Activated CD4-positive, alpha-beta memory T cell treated with anti-CD3 and anti-CD28 coated beads, Interleukin-2, amount 10 ng/mL, durations not matched to agents 7 days and 5 days (primary cell): ENCODE measurements around the gene SYNE3. TPM values are rescaled to one million over a fixed set of nuclear protein-coding genes. Genes with fewer than 3 reads are reported as not detected.

Experiments
- CTCF ChIA-PET: fragments of 350-600 bp; sonication (Branson Sonifier 250); formaldehyde crosslinking; loops from one replicate; lab custom pipeline; 2021; ENCODE audit warnings: antibody characterized with exemption, inconsistent platforms; lab: Charles Lee
- POLR2A ChIA-PET: fragments of 350-600 bp; sonication (Branson Sonifier 250); formaldehyde crosslinking; loops from one replicate; lab custom pipeline; 2021; ENCODE audit warnings: antibody characterized with exemption; lab: Charles Lee
- DNase-seq: peaks from one replicate; pipeline ENCODE4 v3.0.0-alpha.2; 2020
- H3K27ac Mint-ChIP-seq: one replicate; pipeline ENCODE4 v1.8.0; 2021; ENCODE audit warnings: mild to moderate bottlenecking, mixed read lengths
- H3K27me3 Mint-ChIP-seq: one replicate; pipeline ENCODE4 v1.8.0; 2021; ENCODE audit warnings: mixed read lengths
- H3K36me3 Mint-ChIP-seq: one replicate; pipeline ENCODE4 v1.8.0; 2021; ENCODE audit warnings: low read depth, mixed read lengths
- H3K4me1 Mint-ChIP-seq: one replicate; pipeline ENCODE4 v1.8.0; 2021; ENCODE audit warnings: mixed read lengths
- H3K4me3 Mint-ChIP-seq: one replicate; pipeline ENCODE4 v1.8.0; 2021; ENCODE audit warnings: mild to moderate bottlenecking, mixed read lengths
- H3K9me3 Mint-ChIP-seq: one replicate; pipeline ENCODE4 v1.8.0; 2021; ENCODE audit warnings: mixed read lengths
- total RNA-seq, 2 experiments: library from RNA; stranded (reverse); gene quantifications; one replicate each; pipeline ENCODE4 v1.2.3, GENCODE V29; 2021

Gene SYNE3
- total RNA-seq, 2 experiments from 2014 or later, result 86.2 to 89.5 TPM

- Mint-ChIP-seq H3K27ac (no peak overlapping the region), H3K4me1 (peaks cover 14% of the 10 kb centered on the region), H3K27me3 (no peaks in the 10 kb centered on the region), H3K4me3 (no peak overlapping the region), H3K9me3 (no peaks in the 10 kb centered on the region), H3K36me3 (peaks cover 72% of the 10 kb centered on the region)
- POLR2A ChIA-PET, result interaction anchor here (1.3 kb wide), 1 partner anchor 24 kb away, joined by 4 read pairs; no protein-coding TSS in a partner anchor
- no peak for DNase-seq
- CTCF ChIA-PET, result no interaction called here
Measured at GRCh38 chr14:95472819-95473251, 43.6 kb downstream of the SYNE3 start.

GRCh38 chr14:95471476-95471875 is 45.0 kb downstream of the SYNE3 start:
- no peak overlapping the region for H3K4me3 Mint-ChIP-seq
- H3K27ac Mint-ChIP-seq, result peak overlapping the region; percentile 23
- DNase-seq, result no peak
- H3K9me3 Mint-ChIP-seq, result no peaks in the 10 kb centered on the region
- peaks cover 11% of the 10 kb centered on the region for H3K4me1 Mint-ChIP-seq
- CTCF ChIA-PET, result no interaction called here
- H3K36me3 Mint-ChIP-seq, result peaks cover 72% of the 10 kb centered on the region
- no peaks in the 10 kb centered on the region for H3K27me3 Mint-ChIP-seq
- POLR2A ChIA-PET, result interaction anchor here (0.7 to 1.5 kb wide), 3 partner anchors 19 to 62 kb away, joined by 3 to 4 read pairs (median 3); no protein-coding TSS in a partner anchor

GRCh38 chr14:95471016-95471415 is 45.4 kb downstream of the SYNE3 start:
- Mint-ChIP-seq H3K27ac (no peak overlapping the region), H3K4me1 (peaks cover 9% of the 10 kb centered on the region), H3K27me3 (no peaks in the 10 kb centered on the region), H3K36me3 (peaks cover 71% of the 10 kb centered on the region), H3K4me3 (no peak overlapping the region), H3K9me3 (no peaks in the 10 kb centered on the region)
- ChIA-PET POLR2A (interaction anchor here (0.7 to 1.5 kb wide), 2 partner anchors 18 to 26 kb away, joined by 3 read pairs; no protein-coding TSS in a partner anchor), CTCF (interaction anchor here (0.9 kb wide), 1 partner anchor 56 kb away, joined by 3 read pairs; no protein-coding TSS in a partner anchor)
- DNase-seq, result no peak

- Mint-ChIP-seq H3K27ac (no peak overlapping the region), H3K4me3 (no peak overlapping the region), H3K27me3 (no peaks in the 10 kb centered on the region), H3K9me3 (no peaks in the 10 kb centered on the region), H3K4me1 (peaks cover 21% of the 10 kb centered on the region), H3K36me3 (peaks cover 77% of the 10 kb centered on the region)
- ChIA-PET POLR2A (interaction anchor here (0.7 to 1.4 kb wide), 2 partner anchors 18 to 28 kb away, joined by 3 read pairs; no protein-coding TSS in a partner anchor), CTCF (interaction anchor here (0.8 kb wide), 1 partner anchor 25 kb away, joined by 3 read pairs; no protein-coding TSS in a partner anchor)
- no peak for DNase-seq
Measured at GRCh38 chr14:95469134-95469481, 47.3 kb downstream of the SYNE3 start.

GRCh38 chr14:95468448-95469133 is 47.9 kb downstream of the SYNE3 start:
- POLR2A ChIA-PET, result interaction anchor here (1.0 to 1.4 kb wide), 2 partner anchors 19 to 55 kb away, joined by 3 to 4 read pairs; no protein-coding TSS in a partner anchor
- Mint-ChIP-seq H3K4me1 (peaks cover 26% of the 10 kb centered on the region), H3K27ac (no peak overlapping the region), H3K27me3 (no peaks in the 10 kb centered on the region), H3K4me3 (no peak overlapping the region), H3K36me3 (peaks cover 78% of the 10 kb centered on the region), H3K9me3 (no peaks in the 10 kb centered on the region)
- CTCF ChIA-PET, result interaction anchor here (0.8 kb wide), 1 partner anchor 25 kb away, joined by 3 read pairs; no protein-coding TSS in a partner anchor
- no peak for DNase-seq

- H3K9me3 Mint-ChIP-seq, result no peaks in the 10 kb centered on the region
- peaks cover 75% of the 10 kb centered on the region for H3K36me3 Mint-ChIP-seq
- ChIA-PET POLR2A (interaction anchor here (1.0 kb wide), 1 partner anchor 56 kb away, joined by 4 read pairs; no protein-coding TSS in a partner anchor), CTCF (no interaction called here)
- no peak overlapping the region for H3K27ac Mint-ChIP-seq
- no peaks in the 10 kb centered on the region for H3K27me3 Mint-ChIP-seq
- no peak for DNase-seq
- no peak overlapping the region for H3K4me3 Mint-ChIP-seq
- peaks cover 33% of the 10 kb centered on the region for H3K4me1 Mint-ChIP-seq
Measured at GRCh38 chr14:95467657-95468056, 48.8 kb downstream of the SYNE3 start.

- no peak overlapping the region for H3K27ac Mint-ChIP-seq
- H3K9me3 Mint-ChIP-seq, result no peaks in the 10 kb centered on the region
- ChIA-PET POLR2A (no interaction called here), CTCF (no interaction called here)
- H3K4me3 Mint-ChIP-seq, result no peak overlapping the region
- H3K27me3 Mint-ChIP-seq, result no peaks in the 10 kb centered on the region
- no peak for DNase-seq
- peaks cover 36% of the 10 kb centered on the region for H3K4me1 Mint-ChIP-seq
- H3K36me3 Mint-ChIP-seq, result peaks cover 74% of the 10 kb centered on the region
Measured at GRCh38 chr14:95467232-95467631, 49.2 kb downstream of the SYNE3 start.

Other genes starting within 250 kb of the SYNE3 start
- gene CLMN, start 196.7 kb downstream of the SYNE3 start, total RNA-seq, result under 1 TPM; 0.33 to 0.48 TPM
- gene GLRX5, start 18.4 kb upstream of the SYNE3 start, total RNA-seq, result 10 to 100 TPM; 30.4 to 34.5 TPM
- not detected for gene TCL1B, start 169.8 kb upstream of the SYNE3 start, total RNA-seq
- not detected for gene TCL1A, start 197.5 kb upstream of the SYNE3 start, total RNA-seq